Osteocyte (in vitro differentiated cells): ENCODE measurements around the gene CCDC71. TPM values are rescaled to one million over a fixed set of nuclear protein-coding genes. Genes with fewer than 3 reads are reported as not detected.

Source experiments
- DNase-seq: peaks from one replicate; pipeline ENCODE4 v3.0.0; 2021; ENCODE audit warnings: mixed read lengths; ENCODE audit not compliant: unreplicated experiment; ENCODE audit errors: extremely low spot score
- H3K27ac Mint-ChIP-seq: one replicate; pipeline ENCODE4 v1.8.0; 2021; ENCODE audit warnings: mild to moderate bottlenecking, mixed read lengths; ENCODE audit not compliant: unreplicated experiment
- H3K27me3 Mint-ChIP-seq: one replicate; pipeline ENCODE4 v1.8.0; 2021; ENCODE audit warnings: mixed read lengths; ENCODE audit not compliant: unreplicated experiment
- H3K36me3 Mint-ChIP-seq: one replicate; pipeline ENCODE4 v1.8.0; 2021; ENCODE audit warnings: mixed read lengths; ENCODE audit not compliant: unreplicated experiment
- H3K4me1 Mint-ChIP-seq: one replicate; pipeline ENCODE4 v1.8.0; 2021; ENCODE audit warnings: mixed read lengths; ENCODE audit not compliant: unreplicated experiment
- H3K4me3 Mint-ChIP-seq: one replicate; pipeline ENCODE4 v1.8.0; 2021; ENCODE audit warnings: mild to moderate bottlenecking, moderate library complexity, mixed read lengths; ENCODE audit not compliant: unreplicated experiment
- H3K9me3 Mint-ChIP-seq: one replicate; pipeline ENCODE4 v1.8.0; 2021; ENCODE audit warnings: mixed read lengths; ENCODE audit not compliant: unreplicated experiment
- total RNA-seq: library from RNA; stranded (reverse); gene quantifications from 2 replicates; pipeline ENCODE4 v1.2.1, GENCODE V29; 2021
- TF ChIP-seq, protein P1 (sequence below): fragments of 200-600 bp; sonication (generic); IDR thresholded peaks from 2 replicates; pipeline ENCODE4 v1.5.0; 2021; ENCODE audit warnings: antibody characterized with exemption, mild to moderate bottlenecking, moderate library complexity

CCDC71 gene
- total RNA-seq, 1 donor from 2014 or later = 24.9 TPM

- Mint-ChIP-seq H3K27me3 (no peaks in the 10 kb centered on the region), H3K4me3 (peak overlapping the region; percentile 12), H3K36me3 (peaks cover 8% of the 10 kb centered on the region), H3K9me3 (no peaks in the 10 kb centered on the region), H3K27ac (peak overlapping the region; percentile 50), H3K4me1 (peaks cover 31% of the 10 kb centered on the region)
- TF ChIP-seq, protein P1, sequence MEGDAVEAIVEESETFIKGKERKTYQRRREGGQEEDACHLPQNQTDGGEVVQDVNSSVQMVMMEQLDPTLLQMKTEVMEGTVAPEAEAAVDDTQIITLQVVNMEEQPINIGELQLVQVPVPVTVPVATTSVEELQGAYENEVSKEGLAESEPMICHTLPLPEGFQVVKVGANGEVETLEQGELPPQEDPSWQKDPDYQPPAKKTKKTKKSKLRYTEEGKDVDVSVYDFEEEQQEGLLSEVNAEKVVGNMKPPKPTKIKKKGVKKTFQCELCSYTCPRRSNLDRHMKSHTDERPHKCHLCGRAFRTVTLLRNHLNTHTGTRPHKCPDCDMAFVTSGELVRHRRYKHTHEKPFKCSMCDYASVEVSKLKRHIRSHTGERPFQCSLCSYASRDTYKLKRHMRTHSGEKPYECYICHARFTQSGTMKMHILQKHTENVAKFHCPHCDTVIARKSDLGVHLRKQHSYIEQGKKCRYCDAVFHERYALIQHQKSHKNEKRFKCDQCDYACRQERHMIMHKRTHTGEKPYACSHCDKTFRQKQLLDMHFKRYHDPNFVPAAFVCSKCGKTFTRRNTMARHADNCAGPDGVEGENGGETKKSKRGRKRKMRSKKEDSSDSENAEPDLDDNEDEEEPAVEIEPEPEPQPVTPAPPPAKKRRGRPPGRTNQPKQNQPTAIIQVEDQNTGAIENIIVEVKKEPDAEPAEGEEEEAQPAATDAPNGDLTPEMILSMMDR = no peak
- DNase-seq = no peak
Measured at GRCh38 chr3:49173792-49174170, 7.7 kb upstream of the CCDC71 start.

DNA sequence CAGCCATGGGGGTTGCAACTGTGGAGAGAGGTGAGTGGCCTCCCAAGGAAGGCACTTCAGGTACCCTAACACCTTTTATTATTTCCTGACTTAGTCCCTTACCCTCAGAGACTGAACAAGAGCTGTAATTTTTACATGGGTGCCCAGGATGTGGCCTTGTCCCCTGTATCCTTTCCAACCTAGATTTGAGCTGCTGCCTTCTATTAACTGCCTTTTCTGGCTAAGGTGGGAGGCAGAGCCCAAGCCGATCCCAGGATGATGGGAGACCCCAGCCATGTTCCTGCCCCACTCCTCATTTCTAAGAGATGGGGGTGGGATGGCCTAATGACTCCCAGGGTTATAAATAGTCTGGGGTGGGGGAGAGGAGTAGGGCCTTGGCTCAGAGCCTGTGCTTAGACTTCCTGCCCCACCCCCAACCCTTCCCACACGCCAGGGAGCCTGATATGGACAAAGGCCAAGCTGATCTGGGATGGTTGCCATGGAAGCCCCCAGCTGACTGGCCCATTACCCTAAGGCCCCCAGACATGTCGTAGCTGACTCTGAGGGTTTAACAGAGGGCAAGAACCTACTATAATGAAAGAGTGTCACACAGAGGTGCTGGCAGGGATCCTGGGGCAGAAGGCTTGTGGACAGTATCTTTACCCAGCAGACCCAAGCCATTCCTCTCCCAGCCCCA is 7.1 kb upstream of the CCDC71 start:
- Mint-ChIP-seq H3K36me3 (peaks cover 8% of the 10 kb centered on the region), H3K27me3 (no peaks in the 10 kb centered on the region), H3K9me3 (no peaks in the 10 kb centered on the region), H3K27ac (peak overlapping the region; percentile 50), H3K4me1 (peaks cover 31% of the 10 kb centered on the region), H3K4me3 (peak overlapping the region; percentile 12)
- DNase-seq = no peak
- TF ChIP-seq, protein P1 = no peak

- peaks cover 31% of the 10 kb centered on the region for H3K4me1 Mint-ChIP-seq
- H3K27me3 Mint-ChIP-seq = no peaks in the 10 kb centered on the region
- peaks cover 8% of the 10 kb centered on the region for H3K36me3 Mint-ChIP-seq
- no peaks in the 10 kb centered on the region for H3K9me3 Mint-ChIP-seq
- H3K27ac Mint-ChIP-seq = peak overlapping the region; percentile 38
- H3K4me3 Mint-ChIP-seq = peak overlapping the region; percentile 77
- TF ChIP-seq, protein P1 = no peak
- no peak for DNase-seq
Measured at GRCh38 chr3:49172551-49173041, 6.5 kb upstream of the CCDC71 start.

DNA sequence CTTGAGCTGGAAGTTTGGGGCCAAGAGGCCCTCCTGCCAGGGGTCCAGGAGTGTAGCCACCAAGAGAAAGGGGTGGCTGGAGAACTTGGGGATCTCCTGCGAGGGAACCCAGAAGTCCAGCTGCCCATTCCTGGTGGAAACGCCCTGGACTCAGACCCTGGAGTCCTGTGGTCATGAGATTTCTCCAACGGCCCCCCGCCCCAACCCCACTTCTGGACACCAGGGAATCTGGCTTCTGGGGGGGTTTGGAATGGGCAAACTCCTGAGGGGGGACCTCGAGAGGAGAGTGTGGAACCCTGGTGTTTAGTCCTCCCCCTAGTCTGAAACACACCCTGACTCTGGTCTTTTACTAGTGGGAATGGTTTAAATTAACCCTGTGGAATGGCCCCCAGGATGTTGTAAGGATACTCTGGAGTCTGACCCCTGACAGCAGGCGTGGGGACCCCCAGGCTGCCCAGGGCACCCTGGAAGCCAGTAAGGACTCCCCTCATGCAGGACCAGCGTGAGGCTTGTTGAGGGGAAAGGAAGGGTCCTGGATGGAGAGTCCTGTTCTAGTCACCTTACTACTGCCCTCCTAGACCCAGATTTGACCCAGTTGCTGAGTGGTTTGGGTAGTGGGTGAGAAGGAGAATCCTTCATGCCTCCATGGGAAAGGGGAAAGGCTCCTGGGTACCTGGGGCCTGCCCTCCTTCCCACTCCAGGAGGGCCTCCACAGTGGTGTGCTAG is 5.8 kb upstream of the CCDC71 start:
- TF ChIP-seq, protein P1 = no peak
- H3K4me1 Mint-ChIP-seq = peaks cover 31% of the 10 kb centered on the region
- H3K27ac Mint-ChIP-seq = peak overlapping the region; percentile 81

GRCh38 chr3:49171119-49171774 is 5.1 kb upstream of the CCDC71 start, which contains the start of gene KLHDC8B:
TSS of gene KLHDC8B (plus strand) at chr3:49171598. CDS start at chr3:49172770, 1,172 bp downstream.
- TF ChIP-seq, protein P1 = peak; percentile 98

More for the DNA sequence above, 5.8 kb upstream of the CCDC71 start:
- no peaks in the 10 kb centered on the region for H3K9me3 Mint-ChIP-seq
- no peak for DNase-seq
- H3K27me3 Mint-ChIP-seq = no peaks in the 10 kb centered on the region
- peaks cover 8% of the 10 kb centered on the region for H3K36me3 Mint-ChIP-seq
- peak overlapping the region; percentile 77 for H3K4me3 Mint-ChIP-seq

More at GRCh38 chr3:49171119-49171774, 5.1 kb upstream of the CCDC71 start, which contains the start of gene KLHDC8B:
- Mint-ChIP-seq H3K27me3 (no peaks in the 10 kb centered on the region), H3K36me3 (peaks cover 8% of the 10 kb centered on the region), H3K27ac (peak within 1 kb of the TSS; percentile 90), H3K4me3 (peak within 1 kb of the TSS; percentile 77), H3K4me1 (peaks cover 37% of the 10 kb centered on the region), H3K9me3 (no peaks in the 10 kb centered on the region)
- DNase-seq = peak; percentile 94
